ENCODE results near the gene APOBR.
"Not testable (repeated sequence)": the region's sequence is repeated elsewhere in the genome, so short reads cannot be mapped to it uniquely, and the experiment has no call there.

Gene APOBR

GRCh38 chr16:28494121-28494851 lies at the start of gene APOBR:
Gene APOBR, plus strand, starts transcription at chr16:28494643. Its CDS starts 39 bp downstream, at chr16:28494682.
- peak; percentile 49 to 72 (median 63) for DNase-seq (ENCODE audit: low read depth in 2 of 3, low spot score in 2 of 3)

- not testable (repeated sequence) for DNase-seq (ENCODE audit: low read depth in 2 of 3, low spot score in 2 of 3)
Observed at GRCh38 chr16:28446388-28446787, 48.1 kb upstream of the APOBR start.

- DNase-seq (ENCODE audit: low read depth in 2 of 3, low spot score in 2 of 3) = not testable (repeated sequence)
Observed at GRCh38 chr16:28447081-28447480, 47.4 kb upstream of the APOBR start.

GRCh38 chr16:28473714-28474265 lies 20.7 kb upstream of the APOBR start:
- no peak for DNase-seq (ENCODE audit: low read depth in 2 of 3, low spot score in 2 of 3)

GRCh38 chr16:28475221-28475620 lies 19.2 kb upstream of the APOBR start:
- DNase-seq (ENCODE audit: low read depth in 2 of 3, low spot score in 2 of 3) = no peak

GRCh38 chr16:28477311-28477920 lies 17.0 kb upstream of the APOBR start:
- DNase-seq (ENCODE audit: low read depth in 2 of 3, low spot score in 2 of 3) = no peak

GRCh38 chr16:28478506-28479180 lies 15.8 kb upstream of the APOBR start:
- no peak for DNase-seq (ENCODE audit: low read depth in 2 of 3, low spot score in 2 of 3)

GRCh38 chr16:28482026-28482425 lies 12.4 kb upstream of the APOBR start:
- DNase-seq (ENCODE audit: low read depth in 2 of 3, low spot score in 2 of 3) = no peak

GRCh38 chr16:28483361-28483760 lies 11.1 kb upstream of the APOBR start:
- DNase-seq (ENCODE audit: low read depth in 2 of 3, low spot score in 2 of 3) = not testable (repeated sequence)

GRCh38 chr16:28486266-28486665 lies 8.2 kb upstream of the APOBR start:
- no peak for DNase-seq (ENCODE audit: low read depth in 2 of 3, low spot score in 2 of 3)

- DNase-seq (ENCODE audit: low read depth in 2 of 3, low spot score in 2 of 3) = no peak
Observed at GRCh38 chr16:28491230-28491969, 3.0 kb upstream of the APOBR start.

GRCh38 chr16:28491970-28492474 lies 2.4 kb upstream of the APOBR start, which contains the start of gene CLN3:
Gene CLN3, minus strand, starts transcription at chr16:28492074. Its CDS starts 315 bp downstream, at chr16:28491759.
- peak; percentile 54 to 76 (median 63) for DNase-seq (ENCODE audit: low read depth in 2 of 3, low spot score in 2 of 3)

GRCh38 chr16:28492511-28492910 lies 1.9 kb upstream of the APOBR start:
- DNase-seq (ENCODE audit: low read depth in 2 of 3, low spot score in 2 of 3) = no peak

- no peak for DNase-seq (ENCODE audit: low read depth in 2 of 3, low spot score in 2 of 3)
Observed at GRCh38 chr16:28495098-28495793, 803 bp downstream of the APOBR start.

GRCh38 chr16:28495795-28496749 lies 1.6 kb downstream of the APOBR start:
- no peak for DNase-seq (ENCODE audit: low read depth in 2 of 3, low spot score in 2 of 3)

GRCh38 chr16:28496844-28497243 lies 2.4 kb downstream of the APOBR start:
- no peak for DNase-seq (ENCODE audit: low read depth in 2 of 3, low spot score in 2 of 3)

GRCh38 chr16:28497386-28497785 lies 2.9 kb downstream of the APOBR start:
- DNase-seq (ENCODE audit: low read depth in 2 of 3, low spot score in 2 of 3) = no peak

- DNase-seq (ENCODE audit: low read depth in 2 of 3, low spot score in 2 of 3) = no peak
Observed at GRCh38 chr16:28497861-28498599, 3.6 kb downstream of the APOBR start.

Data from activated CD8-positive, alpha-beta memory T cell treated with anti-CD3 and anti-CD28 coated beads for 48 hours (primary cell).